Neural cell (in vitro differentiated cells): ENCODE data around the gene CFI. TPM values are rescaled to one million over a fixed set of nuclear protein-coding genes. Genes with fewer than 3 reads are reported as not detected.

Experiments
- H2AFZ ChIP-seq: fragments of 200-600, 300-800 bp; sonication (generic), shearing (Covaris generic); 2 replicates; pipeline ENCODE4 v1.6.0; 2014; ENCODE audit warnings: low read depth, mild to moderate bottlenecking, antibody characterized with exemption, low read length, moderate library complexity
- H3F3A ChIP-seq: fragments of 200-600 bp; shearing (Covaris generic); 2 replicates; pipeline ENCODE4 v1.6.1; 2016; ENCODE audit warnings: mild to moderate bottlenecking, moderate library complexity, mixed read lengths, antibody characterized with exemption, low read length; ENCODE audit not compliant: insufficient read depth, poor library complexity, severe bottlenecking
- H3K27ac ChIP-seq: fragments of 200-600, 300-800 bp; sonication (generic), shearing (Covaris generic); 2 replicates; pipeline ENCODE4 v1.5.1; 2014; ENCODE audit warnings: mild to moderate bottlenecking, low read length, moderate library complexity
- H3K27me3 ChIP-seq: fragments of 300-800, 200-600 bp; sonication (generic), shearing (Covaris generic); 2 replicates; pipeline ENCODE4 v1.6.0; 2014; ENCODE audit warnings: mild to moderate bottlenecking, low read depth, low read length, moderate library complexity; ENCODE audit not compliant: insufficient read depth
- H3K36me3 ChIP-seq: fragments of 300-800, 200-600 bp; sonication (generic), shearing (Covaris generic); 2 replicates; pipeline ENCODE4 v1.5.1; 2014; ENCODE audit warnings: mild to moderate bottlenecking, antibody characterized with exemption, low read length, moderate library complexity; ENCODE audit not compliant: insufficient read depth
- H3K4me2 ChIP-seq: fragments of 300-800, 200-600 bp; sonication (generic), shearing (Covaris generic); 2 replicates; pipeline ENCODE4 v1.6.0; 2014; ENCODE audit warnings: mild to moderate bottlenecking, low read length
- H3K4me3 ChIP-seq: fragments of 300-800, 200-600 bp; sonication (generic), shearing (Covaris generic); 2 replicates; pipeline ENCODE4 v1.5.1; 2014; ENCODE audit warnings: mild to moderate bottlenecking, low read length, moderate library complexity
- H3K79me2 ChIP-seq: fragments of 200-600 bp; shearing (Covaris generic); replicated peaks from 2 replicates; pipeline ENCODE4 v1.6.0; 2014; ENCODE audit warnings: mild to moderate bottlenecking, low read length, moderate library complexity; ENCODE audit not compliant: insufficient read depth
- H3K9ac ChIP-seq: fragments of 300-800, 200-600 bp; sonication (generic), shearing (Covaris generic); 2 replicates; pipeline ENCODE4 v1.6.1; 2016; ENCODE audit warnings: mild to moderate bottlenecking, low read length, mixed read lengths
- H3K9me2 ChIP-seq: fragments of 200-600 bp; shearing (Covaris generic); 2 replicates; pipeline ENCODE4 v1.6.1; 2016; ENCODE audit warnings: mild to moderate bottlenecking, low read length, mixed read lengths; ENCODE audit not compliant: insufficient read depth
- H3K9me3 ChIP-seq: fragments of 200-600, 300-800 bp; sonication (generic), shearing (Covaris generic); 2 replicates; pipeline ENCODE4 v1.6.1; 2016; ENCODE audit warnings: mild to moderate bottlenecking, mixed run types, low read length, moderate library complexity, mixed read lengths
- H4K20me1 ChIP-seq: fragments of 200-600 bp; shearing (Covaris generic); 2 replicates; pipeline ENCODE4 v1.6.1; 2016; ENCODE audit warnings: mild to moderate bottlenecking, mixed run types; ENCODE audit not compliant: insufficient read depth
- EP300 ChIP-seq: fragments of 450-650 bp; conservative IDR thresholded peaks from 2 replicates; pipeline ENCODE4 v1.6.1; 2014; ENCODE audit warnings: antibody characterized with exemption, mild to moderate bottlenecking, moderate library complexity; ENCODE audit not compliant: poor library complexity, severe bottlenecking
- EZH2 ChIP-seq: fragments of 200-600, 300-800 bp; shearing (Covaris generic), sonication (generic); IDR thresholded peaks from 2 replicates; pipeline ENCODE4 v1.6.1; 2014; ENCODE audit warnings: antibody characterized with exemption, low read length, borderline replicate concordance, mild to moderate bottlenecking; ENCODE audit not compliant: insufficient read depth, poor library complexity, severe bottlenecking
- MXI1 ChIP-seq: fragments of 450-650 bp; conservative IDR thresholded peaks from 2 replicates; pipeline ENCODE4 v1.6.1; 2014; ENCODE audit warnings: antibody characterized with exemption, mild to moderate bottlenecking; ENCODE audit not compliant: poor library complexity, severe bottlenecking
- POLR2AphosphoS5 ChIP-seq: IDR thresholded peaks from 2 replicates; pipeline ENCODE4 v1.6.1; 2012
- RAD21 ChIP-seq: fragments of 450-650 bp; conservative IDR thresholded peaks from 2 replicates; pipeline ENCODE4 v1.6.1; 2014; ENCODE audit warnings: antibody characterized with exemption, mild to moderate bottlenecking, moderate library complexity
- SMC3 ChIP-seq: fragments of 450-650 bp; conservative IDR thresholded peaks from 2 replicates; pipeline ENCODE4 v1.6.1; 2014; ENCODE audit warnings: antibody characterized with exemption, mild to moderate bottlenecking, moderate library complexity; ENCODE audit not compliant: poor library complexity
- TAF1 ChIP-seq: IDR thresholded peaks from 2 replicates; pipeline ENCODE4 v1.6.1; 2012; ENCODE audit warnings: low read depth
- polyA plus RNA-seq: library from polyadenylated mRNA; depleted of rRNA; stranded (reverse); fragments of >200 nt; gene quantifications from 2 replicates; pipeline ENCODE4 v1.2.3, GENCODE V29; 2014
- TF ChIP-seq, protein P1 (sequence below): fragments of 450-650 bp; IDR thresholded peaks from 2 replicates; pipeline ENCODE4 v1.5.1; 2014; ENCODE audit warnings: antibody characterized with exemption, mild to moderate bottlenecking, moderate library complexity; ENCODE audit not compliant: poor library complexity, severe bottlenecking
- TF ChIP-seq, protein P2 (sequence below): IDR thresholded peaks from 2 replicates; pipeline ENCODE4 v1.6.1; 2012; ENCODE audit warnings: borderline replicate concordance

CFI gene
- polyA plus RNA-seq, 1 donor from 2014 or later: not detected

DNA sequence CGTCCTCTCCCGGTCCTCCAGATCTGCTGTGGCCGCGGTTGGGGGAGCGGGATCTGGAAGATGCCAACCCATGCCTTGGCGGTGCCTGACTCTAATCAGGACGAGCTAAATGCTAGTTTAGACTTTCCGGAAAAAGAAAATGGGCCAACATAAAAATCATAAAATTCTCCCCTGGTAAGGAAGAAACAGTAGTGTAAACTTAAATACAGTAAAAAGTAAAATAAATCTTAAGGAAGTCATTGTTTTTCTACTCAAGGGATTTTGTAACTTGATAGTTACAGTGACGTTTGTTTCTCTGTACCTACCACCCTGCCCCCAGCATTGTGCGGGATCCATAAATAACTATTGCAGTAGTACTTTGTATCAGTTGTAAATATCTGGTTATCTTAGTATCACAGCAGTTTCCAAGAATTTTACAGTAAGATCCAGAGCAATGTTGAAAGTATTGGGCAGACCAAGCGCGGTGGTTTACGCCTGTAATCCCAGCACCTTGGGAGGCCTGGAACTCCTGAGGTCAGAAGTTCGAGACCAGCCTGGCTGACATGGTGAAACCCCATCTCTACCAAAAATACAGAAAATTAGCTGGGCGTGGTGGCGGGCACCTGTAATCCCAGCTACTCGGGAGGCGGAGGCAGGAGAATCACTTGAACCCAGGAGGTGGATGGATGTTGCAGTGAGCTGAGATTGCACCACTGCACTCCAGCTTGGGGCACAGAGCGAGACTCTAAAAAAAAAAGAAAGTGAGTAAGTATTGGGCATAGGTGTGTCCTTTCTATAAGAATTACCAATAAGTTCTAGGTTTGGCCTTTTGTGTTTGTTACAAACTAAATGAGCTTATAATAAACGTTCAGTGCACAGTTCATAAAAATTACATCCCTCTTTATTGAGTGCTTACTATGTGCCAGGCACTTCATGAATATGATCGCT, 70.9 kb downstream of the CFI start:
- no peak overlapping the region for H3K27ac ChIP-seq

DNA sequence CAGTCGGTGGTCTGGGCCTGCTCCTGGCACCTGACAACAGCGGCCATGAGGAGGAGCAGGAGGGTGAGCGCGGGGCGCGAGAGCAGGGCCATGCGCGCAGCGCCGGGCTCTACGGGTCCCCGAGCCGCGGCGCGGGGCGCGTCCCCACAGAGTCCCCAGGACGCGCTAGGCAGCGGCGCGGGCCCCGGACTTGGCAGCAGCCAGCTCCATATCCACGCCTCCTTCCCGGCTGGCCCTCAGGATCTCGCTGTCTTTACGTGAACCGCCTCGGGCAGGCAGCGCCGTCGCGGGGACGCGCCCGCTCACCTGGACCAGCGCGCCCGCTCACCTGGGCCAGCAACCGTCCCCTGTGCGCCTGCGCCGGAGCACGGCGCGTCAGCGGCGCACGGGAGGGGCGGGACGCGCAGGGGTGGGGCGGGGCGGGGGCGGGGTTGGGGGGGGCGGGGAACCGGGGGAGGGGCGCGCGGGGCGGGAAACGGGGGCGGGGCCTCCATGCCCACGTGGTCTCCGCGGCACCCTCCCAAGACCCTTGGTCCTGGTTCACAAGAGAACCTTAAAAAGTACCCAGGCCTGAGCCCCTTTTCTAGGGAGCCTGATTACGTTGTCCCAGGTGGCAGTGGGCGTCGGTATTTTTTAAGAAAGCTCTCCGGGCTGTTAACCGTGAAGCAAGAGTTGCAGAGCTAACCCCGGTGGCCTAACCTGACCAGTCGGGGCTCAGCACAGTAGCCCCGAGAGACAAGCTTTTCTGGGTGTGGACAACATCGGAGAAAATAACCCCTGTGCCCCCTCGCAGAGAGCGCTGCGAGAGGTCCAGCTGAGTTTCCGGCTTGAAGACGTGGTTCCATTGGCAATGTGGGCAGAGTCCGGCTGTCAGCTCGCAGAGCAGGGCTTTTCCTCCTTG, 71.8 kb downstream of the CFI start, which contains the start of gene PLA2G12A:
PLA2G12A (minus strand) TSS at position 353 of the 901 bp plus-strand sequence; CDS start at position 92, 261 bp downstream.
- Histone ChIP-seq H3K9me3 (no peaks in the 10 kb centered on the region), H3K36me3 (no peaks in the 10 kb centered on the region), H4K20me1 (no peaks in the 10 kb centered on the region), H3K4me2 (peak within 1 kb of the TSS; percentile 75), H2AFZ (peak within 1 kb of the TSS; percentile 68), H3K27me3 (no peaks in the 10 kb centered on the region), H3F3A (no peaks in the 10 kb centered on the region), H3K4me3 (peak within 1 kb of the TSS; percentile 73), H3K9ac (peak within 1 kb of the TSS; percentile 76), H3K79me2 (peaks cover 3% of the 10 kb centered on the region), H3K9me2 (no peaks in the 10 kb centered on the region), H3K27ac (no peak within 1 kb of the TSS)
- TF ChIP-seq TAF1 (peak; percentile 59), POLR2AphosphoS5 (peak; percentile 79), MXI1 (peak; percentile 88), RAD21 (no peak), EZH2 (no peak)
- TF ChIP-seq, protein P1, sequence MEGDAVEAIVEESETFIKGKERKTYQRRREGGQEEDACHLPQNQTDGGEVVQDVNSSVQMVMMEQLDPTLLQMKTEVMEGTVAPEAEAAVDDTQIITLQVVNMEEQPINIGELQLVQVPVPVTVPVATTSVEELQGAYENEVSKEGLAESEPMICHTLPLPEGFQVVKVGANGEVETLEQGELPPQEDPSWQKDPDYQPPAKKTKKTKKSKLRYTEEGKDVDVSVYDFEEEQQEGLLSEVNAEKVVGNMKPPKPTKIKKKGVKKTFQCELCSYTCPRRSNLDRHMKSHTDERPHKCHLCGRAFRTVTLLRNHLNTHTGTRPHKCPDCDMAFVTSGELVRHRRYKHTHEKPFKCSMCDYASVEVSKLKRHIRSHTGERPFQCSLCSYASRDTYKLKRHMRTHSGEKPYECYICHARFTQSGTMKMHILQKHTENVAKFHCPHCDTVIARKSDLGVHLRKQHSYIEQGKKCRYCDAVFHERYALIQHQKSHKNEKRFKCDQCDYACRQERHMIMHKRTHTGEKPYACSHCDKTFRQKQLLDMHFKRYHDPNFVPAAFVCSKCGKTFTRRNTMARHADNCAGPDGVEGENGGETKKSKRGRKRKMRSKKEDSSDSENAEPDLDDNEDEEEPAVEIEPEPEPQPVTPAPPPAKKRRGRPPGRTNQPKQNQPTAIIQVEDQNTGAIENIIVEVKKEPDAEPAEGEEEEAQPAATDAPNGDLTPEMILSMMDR: peak; percentile 34

More for the DNA sequence above, 70.9 kb downstream of the CFI start:
- TF ChIP-seq MXI1 (no peak), SMC3 (no peak), EP300 (no peak), RAD21 (no peak), EZH2 (no peak), TAF1 (no peak), POLR2AphosphoS5 (no peak)
- TF ChIP-seq, protein P2, sequence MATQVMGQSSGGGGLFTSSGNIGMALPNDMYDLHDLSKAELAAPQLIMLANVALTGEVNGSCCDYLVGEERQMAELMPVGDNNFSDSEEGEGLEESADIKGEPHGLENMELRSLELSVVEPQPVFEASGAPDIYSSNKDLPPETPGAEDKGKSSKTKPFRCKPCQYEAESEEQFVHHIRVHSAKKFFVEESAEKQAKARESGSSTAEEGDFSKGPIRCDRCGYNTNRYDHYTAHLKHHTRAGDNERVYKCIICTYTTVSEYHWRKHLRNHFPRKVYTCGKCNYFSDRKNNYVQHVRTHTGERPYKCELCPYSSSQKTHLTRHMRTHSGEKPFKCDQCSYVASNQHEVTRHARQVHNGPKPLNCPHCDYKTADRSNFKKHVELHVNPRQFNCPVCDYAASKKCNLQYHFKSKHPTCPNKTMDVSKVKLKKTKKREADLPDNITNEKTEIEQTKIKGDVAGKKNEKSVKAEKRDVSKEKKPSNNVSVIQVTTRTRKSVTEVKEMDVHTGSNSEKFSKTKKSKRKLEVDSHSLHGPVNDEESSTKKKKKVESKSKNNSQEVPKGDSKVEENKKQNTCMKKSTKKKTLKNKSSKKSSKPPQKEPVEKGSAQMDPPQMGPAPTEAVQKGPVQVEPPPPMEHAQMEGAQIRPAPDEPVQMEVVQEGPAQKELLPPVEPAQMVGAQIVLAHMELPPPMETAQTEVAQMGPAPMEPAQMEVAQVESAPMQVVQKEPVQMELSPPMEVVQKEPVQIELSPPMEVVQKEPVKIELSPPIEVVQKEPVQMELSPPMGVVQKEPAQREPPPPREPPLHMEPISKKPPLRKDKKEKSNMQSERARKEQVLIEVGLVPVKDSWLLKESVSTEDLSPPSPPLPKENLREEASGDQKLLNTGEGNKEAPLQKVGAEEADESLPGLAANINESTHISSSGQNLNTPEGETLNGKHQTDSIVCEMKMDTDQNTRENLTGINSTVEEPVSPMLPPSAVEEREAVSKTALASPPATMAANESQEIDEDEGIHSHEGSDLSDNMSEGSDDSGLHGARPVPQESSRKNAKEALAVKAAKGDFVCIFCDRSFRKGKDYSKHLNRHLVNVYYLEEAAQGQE: no peak
- TF ChIP-seq, protein P1: no peak
- Histone ChIP-seq H3K36me3 (no peaks in the 10 kb centered on the region), H3K9me2 (no peaks in the 10 kb centered on the region), H3K4me2 (peak overlapping the region; percentile 62), H3F3A (no peaks in the 10 kb centered on the region), H3K9ac (no peak overlapping the region), H2AFZ (peak overlapping the region; percentile 56), H4K20me1 (no peaks in the 10 kb centered on the region), H3K27me3 (no peaks in the 10 kb centered on the region), H3K79me2 (peaks cover 3% of the 10 kb centered on the region), H3K4me3 (peak overlapping the region; percentile 73), H3K9me3 (no peaks in the 10 kb centered on the region)
